ENCODE measurements around the gene CDK6.
A peak's percentile ranks its signal among the peaks of the same experiment; 100 is the strongest.

The CDK6 gene

GRCh38 chr7:92847305-92847704 lies 10.9 kb upstream of the CDK6 start:
- no peak for DNase-seq (ENCODE audit: low read depth in 3 of 3)

GRCh38 chr7:92845736-92846135 lies 9.4 kb upstream of the CDK6 start:
- no peak for DNase-seq (ENCODE audit: low read depth in 3 of 3)

DNA sequence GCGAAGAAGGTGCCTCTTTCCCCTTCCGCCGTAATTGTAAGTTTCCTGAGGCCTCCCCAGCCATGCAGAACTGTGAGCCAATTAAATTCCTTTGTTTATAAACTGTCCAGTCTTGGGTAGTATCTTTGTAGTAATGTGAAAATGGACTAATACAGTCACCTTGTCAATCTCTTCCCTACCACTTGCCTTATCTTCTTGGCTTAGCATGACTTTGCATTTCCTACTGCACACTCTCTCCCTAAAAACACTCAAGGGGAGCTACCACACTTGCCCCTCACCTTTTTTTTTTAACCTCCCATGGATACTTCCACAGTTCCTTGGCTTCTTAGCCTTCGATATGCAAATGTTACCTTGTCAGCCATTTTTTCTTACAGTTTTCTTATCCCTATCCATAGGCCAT lies 7.4 kb upstream of the CDK6 start:
- no peak for DNase-seq (ENCODE audit: low read depth in 3 of 3)

- no peak for DNase-seq (ENCODE audit: low read depth in 3 of 3)
These were observed 6.8 kb upstream of the CDK6 start for GRCh38 chr7:92843034-92843760.

GRCh38 chr7:92841192-92841591 lies 4.8 kb upstream of the CDK6 start:
- DNase-seq (ENCODE audit: low read depth in 3 of 3): no peak

DNA sequence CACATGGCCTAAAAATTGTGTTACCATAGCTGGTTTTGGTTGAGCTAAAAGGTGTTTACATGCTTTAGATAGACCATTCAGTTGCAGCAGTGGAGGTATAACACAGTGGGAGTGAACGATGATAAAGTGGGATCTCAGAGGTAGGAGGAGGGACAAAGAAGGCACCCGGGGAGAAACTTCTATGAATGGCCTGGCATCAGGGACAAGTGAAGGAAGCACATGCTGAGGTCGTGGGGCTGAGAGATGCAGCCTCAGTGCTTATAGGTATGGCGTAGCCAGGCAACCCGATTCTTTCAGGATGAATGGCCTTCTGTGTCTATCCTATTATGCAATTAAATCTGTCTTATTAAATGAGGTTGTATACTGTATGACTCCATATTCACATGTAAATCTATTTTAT lies 3.9 kb upstream of the CDK6 start:
- no peak for DNase-seq (ENCODE audit: low read depth in 3 of 3)

DNA sequence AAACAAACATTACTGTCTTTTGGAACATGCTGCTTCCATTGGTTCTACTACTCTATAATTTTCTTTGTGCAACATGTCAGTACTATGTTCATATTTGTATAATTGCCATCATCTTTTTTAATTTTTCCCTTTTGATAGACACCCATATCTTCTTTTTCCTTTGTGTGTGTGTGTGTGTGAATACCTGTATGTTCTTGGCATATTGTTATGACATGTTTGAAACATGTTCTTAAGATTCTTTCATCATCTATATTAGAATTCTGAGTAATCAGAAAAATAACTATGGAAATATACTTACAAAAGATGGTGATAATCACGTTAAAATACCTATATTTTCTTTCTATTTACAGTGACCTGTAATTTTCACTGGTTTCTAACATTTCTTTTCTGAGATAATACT lies 3.5 kb upstream of the CDK6 start:
- no peak for DNase-seq (ENCODE audit: low read depth in 3 of 3)

GRCh38 chr7:92838934-92839333 lies 2.6 kb upstream of the CDK6 start:
- no peak for DNase-seq (ENCODE audit: low read depth in 3 of 3)

DNA sequence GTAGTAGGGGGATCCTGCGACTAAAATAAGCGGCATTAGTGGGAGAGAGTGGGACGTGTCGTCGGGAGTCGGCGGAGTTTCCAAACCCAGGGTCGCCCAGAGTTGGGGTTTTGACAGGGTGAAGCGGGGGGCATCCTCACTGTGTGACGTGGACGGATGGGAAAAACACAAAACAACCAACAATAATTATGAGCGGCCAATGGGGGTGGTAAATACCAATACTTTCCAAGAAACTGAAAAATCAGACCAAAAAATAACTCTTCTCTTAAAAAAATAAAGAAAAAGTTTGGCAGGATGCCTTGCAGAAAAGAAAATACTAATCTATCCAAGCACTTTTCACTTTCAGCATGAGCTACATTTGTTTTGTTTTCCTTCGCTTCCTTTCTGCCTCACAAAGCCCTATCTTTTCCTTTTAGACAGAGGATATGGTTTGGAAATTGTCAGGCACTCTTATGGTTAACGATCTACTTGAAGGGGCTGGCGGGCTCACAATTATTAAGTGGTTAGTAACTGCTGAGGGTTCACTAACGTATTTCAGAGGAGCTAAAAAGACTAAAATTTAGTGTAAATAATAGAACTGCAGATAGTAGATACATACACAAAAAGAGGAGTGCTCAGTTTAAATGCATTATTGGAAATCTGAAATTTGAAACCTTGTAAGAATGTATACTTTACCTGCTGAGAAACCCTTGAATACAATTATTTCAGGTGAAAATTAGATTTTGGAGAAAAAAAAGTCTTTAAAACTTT lies 802 bp upstream of the CDK6 start:
- no peak for DNase-seq (ENCODE audit: low read depth in 3 of 3)

- peak in 2 of 3 experiments; percentile 41 to 43 for DNase-seq (ENCODE audit: low read depth in 3 of 3)
These were observed 403 bp downstream of the CDK6 start for GRCh38 chr7:92835851-92836488.

- DNase-seq (ENCODE audit: low read depth in 3 of 3): peak in 2 of 3 experiments; percentile 31 to 44
These were observed 1.0 kb downstream of the CDK6 start for GRCh38 chr7:92835261-92835850.

- DNase-seq (ENCODE audit: low read depth in 3 of 3): no peak
These were observed 1.7 kb downstream of the CDK6 start for GRCh38 chr7:92834507-92835260.

DNA sequence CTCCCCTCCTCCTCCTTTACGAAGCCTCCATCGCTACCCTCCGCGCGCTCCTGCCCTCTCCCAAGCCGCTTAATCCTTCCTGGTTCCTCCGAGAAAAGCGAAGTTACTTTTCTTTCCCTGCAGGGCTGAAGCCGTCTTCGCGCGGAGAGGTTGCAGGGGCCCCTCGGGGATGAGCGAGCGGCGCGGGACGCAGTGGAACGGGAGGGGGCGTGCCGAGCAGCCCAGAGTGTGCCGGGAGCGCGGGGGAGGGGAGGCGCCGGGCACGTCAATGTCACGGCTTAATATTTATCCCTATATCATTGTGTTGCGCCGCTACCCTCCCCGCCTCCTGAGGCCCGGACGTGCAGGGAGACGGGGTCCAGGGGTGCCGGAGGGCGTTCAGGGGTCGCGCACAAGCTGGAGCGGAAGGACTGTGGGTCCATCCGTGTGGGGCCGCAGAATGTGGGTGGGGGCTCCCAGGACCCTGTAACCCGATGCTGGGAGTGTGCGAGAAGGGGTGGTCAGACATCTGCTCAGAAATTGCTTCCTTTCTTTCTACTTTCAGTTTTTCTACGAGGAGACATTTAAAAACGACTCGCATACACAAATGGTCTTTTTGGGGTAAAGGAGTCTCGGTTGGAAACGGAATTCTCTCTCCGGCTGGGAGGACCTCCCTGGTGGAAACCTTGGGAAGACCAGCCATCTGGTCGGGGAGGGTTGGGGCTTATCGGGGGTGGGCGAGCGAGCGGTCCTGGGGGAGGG lies 2.4 kb downstream of the CDK6 start:
- peak; percentile 73 to 85 (median 78) for DNase-seq (ENCODE audit: low read depth in 3 of 3)

- DNase-seq (ENCODE audit: low read depth in 3 of 3): peak; percentile 66 to 87 (median 78)
These were observed 3.2 kb downstream of the CDK6 start for GRCh38 chr7:92833024-92833765.

GRCh38 chr7:92832534-92833023 lies 3.8 kb downstream of the CDK6 start:
- peak in 2 of 3 experiments; percentile 22 to 27 for DNase-seq (ENCODE audit: low read depth in 3 of 3)

GRCh38 chr7:92831716-92832533 lies 4.4 kb downstream of the CDK6 start:
- no peak for DNase-seq (ENCODE audit: low read depth in 3 of 3)

DNA sequence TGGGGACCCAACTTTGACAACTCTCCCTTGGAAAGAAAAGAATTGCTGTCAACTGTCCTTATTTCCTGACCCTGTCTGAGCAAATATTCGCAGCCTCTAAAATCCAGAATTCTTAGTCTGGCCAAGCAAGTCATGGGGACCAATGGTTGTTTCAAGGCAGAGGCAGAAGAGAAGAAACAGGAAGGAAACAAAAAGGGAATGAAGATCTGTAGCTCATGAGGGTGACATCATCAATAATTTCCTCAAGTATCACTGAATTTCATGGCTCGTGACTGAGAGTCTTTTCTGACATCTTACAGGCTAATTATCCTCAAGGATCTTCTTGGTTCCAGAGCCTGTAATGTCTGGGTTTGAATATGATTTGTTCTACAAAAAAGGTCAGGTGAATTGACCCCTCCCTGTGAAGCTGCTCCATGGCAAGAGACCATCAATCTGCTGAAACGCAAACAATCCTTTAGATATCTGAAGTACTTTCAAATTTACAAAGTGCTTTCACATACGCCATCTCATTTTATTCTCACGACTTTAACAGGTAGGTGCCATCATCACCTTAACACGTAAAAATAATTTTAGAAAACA lies 5.8 kb downstream of the CDK6 start:
- no peak for DNase-seq (ENCODE audit: low read depth in 3 of 3)

- no peak for DNase-seq (ENCODE audit: low read depth in 3 of 3)
These were observed 6.3 kb downstream of the CDK6 start for GRCh38 chr7:92830027-92830426.

All from stimulated activated CD4-positive, alpha-beta T cell treated with anti-CD3 and anti-CD28 coated beads, TNF-alpha, amount 100 ng/mL, for 24 hours (primary cell).